Erythroblast (primary cell): ENCODE results near the gene DIAPH2.

Experiments used
- GATA1 ChIP-seq: IDR thresholded peaks from 2 replicates; pipeline ENCODE4 v1.6.1; 2011; ENCODE audit warnings: low read depth, mild to moderate bottlenecking, control low read depth, low read length, moderate library complexity
- POLR2A ChIP-seq: IDR thresholded peaks from 2 replicates; pipeline ENCODE4 v1.6.1; 2011; ENCODE audit warnings: mild to moderate bottlenecking, low read length

DNA sequence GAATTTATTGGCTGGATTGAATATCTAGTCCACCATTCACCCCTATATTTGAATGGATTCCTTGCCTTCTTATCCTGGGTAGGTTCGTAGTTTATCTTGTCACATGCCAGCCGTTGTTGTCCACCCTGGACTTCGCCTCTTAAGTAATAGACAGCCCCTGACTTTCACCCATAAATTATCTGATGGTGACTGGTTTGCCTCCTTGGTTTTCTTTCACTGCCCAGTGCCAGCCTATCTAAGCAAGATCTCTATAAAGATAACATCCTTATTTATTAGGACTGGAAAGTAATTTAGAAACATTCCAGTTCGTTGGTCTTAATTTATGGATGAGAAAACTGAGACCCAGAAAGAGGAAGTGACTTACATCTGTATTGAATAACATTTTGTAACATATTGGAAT lies 609.4 kb downstream of the DIAPH2 start:
- no peak for TF ChIP-seq POLR2A
- TF ChIP-seq GATA1: no peak
